GM19463 (cell line): ENCODE results near the gene LRRC70.
"Not testable (repeated sequence)": the region's sequence is repeated elsewhere in the genome, so short reads cannot be mapped to it uniquely, and the experiment has no call there.

Source experiments
- ATAC-seq: cut with Tn5 transposase; IDR thresholded peaks from one replicate; pipeline ENCODE4 v1.9.1; 2021; ENCODE audit warnings: mild to moderate bottlenecking, moderate library complexity; ENCODE audit not compliant: unreplicated experiment

The LRRC70 gene

DNA sequence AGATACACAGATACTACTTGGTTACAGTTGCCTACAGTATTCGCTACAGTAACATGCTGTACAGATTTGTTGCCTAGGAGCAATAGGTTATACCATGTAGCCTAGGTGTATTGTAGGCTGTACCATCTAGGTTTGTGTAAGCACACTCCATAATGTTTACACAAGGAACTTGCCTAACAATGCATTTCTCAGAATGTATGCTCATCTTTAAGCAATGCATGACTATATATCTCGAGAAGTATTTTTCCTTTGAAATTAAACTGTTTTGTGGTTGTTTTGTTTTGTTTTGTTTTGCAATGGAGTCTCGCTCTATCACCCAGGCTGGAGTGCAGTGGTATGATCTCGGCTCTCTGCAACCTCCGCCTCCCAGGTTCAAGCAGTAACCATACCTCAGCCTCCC, 25.3 kb downstream of the LRRC70 start:
- ATAC-seq: no peak

GRCh38 chr5:62605638-62606037, 27.0 kb downstream of the LRRC70 start:
- ATAC-seq: no peak

GRCh38 chr5:62606878-62607277, 28.3 kb downstream of the LRRC70 start:
- ATAC-seq: no peak

- ATAC-seq: no peak
These were observed 29.0 kb downstream of the LRRC70 start for GRCh38 chr5:62607615-62608014.

- ATAC-seq: no peak
These were observed 30.2 kb downstream of the LRRC70 start for GRCh38 chr5:62608529-62609511.

GRCh38 chr5:62614355-62614754, 35.7 kb downstream of the LRRC70 start:
- ATAC-seq: no peak

GRCh38 chr5:62616615-62617277, 38.1 kb downstream of the LRRC70 start:
- no peak for ATAC-seq

DNA sequence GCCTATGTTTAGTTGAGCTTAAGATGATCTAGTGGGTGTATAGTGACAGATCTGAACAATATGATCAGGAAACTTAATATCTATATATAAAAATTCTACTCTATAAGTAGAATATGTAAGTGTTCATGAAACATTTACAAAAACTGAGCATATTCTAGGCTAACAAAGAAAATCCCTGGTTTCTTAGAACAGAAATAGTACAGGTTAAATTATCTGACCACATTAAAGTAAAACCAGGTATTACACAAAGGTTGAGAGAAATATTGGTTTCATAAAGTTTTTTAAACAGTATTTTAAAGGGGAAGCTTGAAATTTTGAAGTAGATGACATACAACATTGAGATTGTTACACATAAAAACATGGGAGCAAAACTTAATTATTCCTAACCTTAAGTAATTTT, 39.3 kb downstream of the LRRC70 start:
- no peak for ATAC-seq

GRCh38 chr5:62620761-62621160, 42.1 kb downstream of the LRRC70 start:
- ATAC-seq: no peak

GRCh38 chr5:62621280-62621679, 42.7 kb downstream of the LRRC70 start:
- ATAC-seq: no peak

GRCh38 chr5:62623271-62623670, 44.7 kb downstream of the LRRC70 start:
- no peak for ATAC-seq

GRCh38 chr5:62624436-62624835, 45.8 kb downstream of the LRRC70 start:
- ATAC-seq: not testable (repeated sequence)

DNA sequence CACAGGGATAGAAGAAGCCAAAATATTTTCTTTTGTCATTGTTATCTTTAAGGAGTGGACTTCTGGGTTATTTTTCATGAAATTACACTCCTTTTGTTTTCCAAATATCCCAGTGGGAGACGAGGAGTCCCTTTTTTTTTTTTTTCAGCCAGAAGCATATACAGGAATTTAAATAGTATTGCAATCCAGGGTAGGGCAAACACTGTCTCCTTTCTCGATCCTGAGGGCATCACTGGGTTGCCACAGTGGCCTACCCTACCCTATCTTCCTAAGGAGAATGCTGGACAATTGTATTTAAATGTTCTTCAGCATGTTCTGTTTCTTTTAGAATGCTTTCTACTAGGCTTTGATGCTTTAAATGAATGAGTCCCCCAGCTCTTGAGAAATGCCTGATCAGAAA, 47.9 kb downstream of the LRRC70 start:
- ATAC-seq: no peak

DNA sequence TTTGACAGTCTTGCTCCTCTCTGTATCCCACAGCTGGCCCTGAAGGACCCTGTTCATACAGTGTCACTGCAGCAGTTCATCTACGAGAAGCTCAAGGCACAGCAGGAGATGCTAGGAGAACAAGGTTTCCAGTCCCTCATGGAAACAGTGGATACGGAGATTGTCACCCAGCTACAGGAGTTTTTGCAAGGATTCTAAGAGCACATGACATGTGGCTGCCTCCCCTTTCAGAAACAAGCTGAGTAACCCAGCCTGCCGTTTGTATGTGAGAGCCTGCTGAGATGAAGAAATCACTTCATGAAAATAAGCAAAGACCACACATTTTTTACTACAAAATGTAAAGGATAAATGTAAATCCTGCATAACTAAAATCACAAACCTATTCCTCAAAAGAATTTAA, 48.5 kb downstream of the LRRC70 start:
- ATAC-seq: no peak

GRCh38 chr5:62627901-62628300, 49.3 kb downstream of the LRRC70 start:
- no peak for ATAC-seq
